ENCODE data around the gene ZMYND19.
"Not testable (repeated sequence)": the region's sequence is repeated elsewhere in the genome, so short reads cannot be mapped to it uniquely, and the experiment has no call there.

The ZMYND19 gene

GRCh38 chr9:137590469-137591383, at the start of gene ZMYND19:
Gene ZMYND19 (minus strand): TSS chr9:137590512. CDS start chr9:137590263, 249 bp downstream.
- peak; percentile 90 for DNase-seq

GRCh38 chr9:137639303-137640051, 49.2 kb upstream of the ZMYND19 start:
- DNase-seq, result no peak

- DNase-seq, result no peak
Measured at GRCh38 chr9:137638680-137639079, 48.4 kb upstream of the ZMYND19 start.

GRCh38 chr9:137634016-137634415, 43.7 kb upstream of the ZMYND19 start:
- DNase-seq, result no peak

GRCh38 chr9:137632230-137633161, 42.2 kb upstream of the ZMYND19 start:
- DNase-seq, result no peak

- no peak for DNase-seq
Measured at GRCh38 chr9:137631345-137632229, 41.3 kb upstream of the ZMYND19 start.

GRCh38 chr9:137630679-137631078, 40.4 kb upstream of the ZMYND19 start:
- DNase-seq, result no peak

GRCh38 chr9:137630126-137630525, 39.8 kb upstream of the ZMYND19 start:
- DNase-seq, result no peak

- not testable (repeated sequence) for DNase-seq
Measured at GRCh38 chr9:137627406-137627805, 37.1 kb upstream of the ZMYND19 start.

- DNase-seq, result no peak
Measured at GRCh38 chr9:137626464-137626863, 36.2 kb upstream of the ZMYND19 start.

GRCh38 chr9:137622211-137622610, 31.9 kb upstream of the ZMYND19 start:
- DNase-seq, result not testable (repeated sequence)

GRCh38 chr9:137621131-137621757, 30.9 kb upstream of the ZMYND19 start:
- DNase-seq, result no peak

- no peak for DNase-seq
Measured at GRCh38 chr9:137620581-137620980, 30.3 kb upstream of the ZMYND19 start.

- DNase-seq, result no peak
Measured at GRCh38 chr9:137620048-137620405, 29.7 kb upstream of the ZMYND19 start.

GRCh38 chr9:137619240-137620047, 29.1 kb upstream of the ZMYND19 start:
- peak; percentile 32 for DNase-seq

GRCh38 chr9:137618105-137619067, 28.1 kb upstream of the ZMYND19 start, which contains the start of gene EHMT1:
Gene EHMT1 (plus strand): TSS chr9:137619005. CDS start chr9:137619029, 24 bp downstream.
- peak; percentile 89 for DNase-seq

- no peak for DNase-seq
Measured at GRCh38 chr9:137615387-137615871, 25.1 kb upstream of the ZMYND19 start.

GRCh38 chr9:137614631-137615386, 24.5 kb upstream of the ZMYND19 start:
- no peak for DNase-seq

Data from activated CD8-positive, alpha-beta memory T cell treated with anti-CD3 and anti-CD28 coated beads, Interleukin-2, amount 50 U/mL, for 4 hours (primary cell).